GM21737 (cell line): ENCODE results near the gene GNG8.

Experiments used
- ATAC-seq: cut with Tn5 transposase; IDR thresholded peaks from one replicate; pipeline ENCODE4 v1.9.1; 2021; ENCODE audit warnings: mild to moderate bottlenecking, moderate library complexity; ENCODE audit not compliant: unreplicated experiment

The GNG8 gene

DNA sequence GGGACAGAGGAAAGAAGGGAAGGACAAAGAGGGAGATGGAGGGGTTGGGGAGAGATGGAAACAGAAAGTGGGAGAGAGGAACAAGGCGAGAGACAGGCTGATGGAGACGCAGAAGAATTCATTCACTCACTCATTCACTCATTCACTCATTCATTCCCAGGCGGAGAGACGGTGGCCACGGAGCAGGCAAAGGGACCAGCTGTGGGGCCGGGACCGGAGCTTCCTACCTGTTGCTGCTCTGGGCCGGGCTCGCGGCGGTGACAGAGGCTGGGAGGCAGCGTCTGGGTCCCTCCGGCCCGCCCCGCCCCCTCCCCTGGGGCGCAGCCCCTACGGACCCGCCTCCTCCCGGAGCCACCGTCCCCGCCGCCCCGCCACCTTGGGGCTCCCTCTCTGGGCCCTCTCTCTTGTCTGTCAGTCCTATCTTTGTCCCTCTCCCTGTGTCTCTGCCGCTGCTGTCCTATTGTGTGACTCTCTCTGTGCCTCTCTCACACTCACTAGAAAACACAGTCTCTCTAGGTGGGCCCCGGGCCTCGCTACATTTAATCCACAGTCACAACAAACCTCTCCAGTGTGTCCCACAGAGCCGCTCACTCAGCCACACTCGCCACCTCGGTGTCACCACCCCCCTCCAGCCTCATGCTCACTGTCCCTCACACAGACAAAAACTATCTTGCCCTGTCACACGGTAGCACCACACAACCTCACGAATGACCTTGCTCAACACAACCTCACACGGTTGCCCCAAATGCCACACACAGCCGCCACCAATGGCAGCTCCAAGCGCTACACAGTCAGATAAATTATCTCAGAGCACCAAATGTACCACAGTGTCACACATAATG lies at the start of gene GNG8:
Gene GNG8 (minus strand): TSS at position 283 of the 842 bp plus-strand sequence. CDS start 1,520 bp downstream, outside the sequence.
- no peak for ATAC-seq

DNA sequence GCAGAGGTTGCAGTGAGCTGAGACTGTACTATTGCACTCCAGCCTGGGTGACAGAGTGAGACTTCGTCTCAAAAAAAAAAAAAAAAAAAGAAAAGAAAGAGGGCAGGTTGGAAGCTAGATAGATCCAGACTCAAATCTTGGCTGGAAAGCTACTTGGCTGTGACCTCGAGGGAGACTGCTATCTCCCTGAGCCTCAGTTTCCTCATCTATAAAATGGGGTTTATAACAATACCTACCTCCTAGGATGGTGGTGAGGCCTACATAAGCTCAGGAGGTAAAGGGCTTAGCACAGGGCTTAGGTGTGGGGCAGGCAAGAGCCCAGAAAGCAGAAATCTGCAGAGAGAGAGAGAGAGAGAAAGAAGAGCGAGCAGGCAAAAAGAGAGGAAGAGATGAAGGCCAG lies 49.2 kb upstream of the GNG8 start:
- ATAC-seq: no peak

GRCh38 chr19:46678110-46678732 lies 42.2 kb upstream of the GNG8 start:
- ATAC-seq: no peak

- no peak for ATAC-seq
These were observed 38.6 kb upstream of the GNG8 start for GRCh38 chr19:46674416-46675178.

GRCh38 chr19:46670813-46671212 lies 34.8 kb upstream of the GNG8 start:
- no peak for ATAC-seq

GRCh38 chr19:46668662-46669061 lies 32.7 kb upstream of the GNG8 start:
- ATAC-seq: no peak

DNA sequence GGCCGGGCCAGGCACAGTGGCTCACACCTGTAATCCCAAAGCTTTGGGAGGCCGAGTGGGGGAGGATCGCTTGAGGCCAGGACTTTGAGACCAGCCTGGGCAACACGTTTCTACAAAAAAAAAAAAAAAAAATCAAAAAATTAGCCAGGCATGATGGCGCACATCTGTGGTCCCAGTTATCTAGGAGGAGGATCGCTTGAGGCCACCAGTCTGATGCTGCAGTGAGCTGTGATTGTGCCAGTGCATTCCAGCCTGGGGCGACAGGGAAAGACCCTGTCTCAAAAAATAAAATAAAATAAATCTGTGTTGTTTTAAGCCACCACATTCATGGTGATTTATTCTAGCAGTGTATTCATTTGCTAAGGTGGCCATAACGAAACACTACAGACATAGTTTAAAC lies 29.1 kb upstream of the GNG8 start:
- no peak for ATAC-seq

- ATAC-seq: no peak
These were observed 26.0 kb upstream of the GNG8 start for GRCh38 chr19:46661735-46662592.

- ATAC-seq: peak; percentile 86
These were observed 25.2 kb upstream of the GNG8 start, which contains the start of gene DACT3 for GRCh38 chr19:46661020-46661731. Gene DACT3, minus strand, starts transcription at chr19:46661182. Its CDS starts 118 bp downstream, at chr19:46661064.

- peak; percentile 1 for ATAC-seq
These were observed 24.6 kb upstream of the GNG8 start for GRCh38 chr19:46660551-46661019.

DNA sequence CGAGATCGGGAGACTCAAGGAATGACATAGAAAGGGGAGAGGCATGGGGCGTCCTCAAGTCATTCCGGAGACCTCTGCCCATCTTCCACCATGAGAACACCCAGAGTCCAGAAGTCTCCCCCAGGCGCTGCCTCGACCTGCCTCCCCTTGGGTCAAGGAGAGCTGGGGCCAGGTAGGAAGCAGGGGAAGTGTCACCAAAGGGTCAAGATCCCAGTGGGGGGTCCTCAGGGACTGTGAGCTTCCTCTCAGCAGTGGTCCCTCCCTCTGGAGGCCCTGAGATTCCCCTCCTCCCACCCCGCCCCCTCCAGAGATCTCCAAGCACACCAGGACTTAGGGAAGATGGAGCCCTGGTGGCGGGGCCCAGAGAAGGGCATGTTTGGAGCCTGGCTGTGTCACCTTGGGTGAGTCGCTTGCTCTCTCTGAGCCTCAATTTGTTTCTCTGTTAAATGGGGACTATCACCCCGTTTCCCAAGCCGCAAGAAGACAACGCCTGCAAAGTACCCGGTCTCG lies 24.1 kb upstream of the GNG8 start:
- no peak for ATAC-seq

GRCh38 chr19:46659151-46660007 lies 23.4 kb upstream of the GNG8 start:
- ATAC-seq: no peak

GRCh38 chr19:46656541-46656940 lies 20.5 kb upstream of the GNG8 start:
- no peak for ATAC-seq

DNA sequence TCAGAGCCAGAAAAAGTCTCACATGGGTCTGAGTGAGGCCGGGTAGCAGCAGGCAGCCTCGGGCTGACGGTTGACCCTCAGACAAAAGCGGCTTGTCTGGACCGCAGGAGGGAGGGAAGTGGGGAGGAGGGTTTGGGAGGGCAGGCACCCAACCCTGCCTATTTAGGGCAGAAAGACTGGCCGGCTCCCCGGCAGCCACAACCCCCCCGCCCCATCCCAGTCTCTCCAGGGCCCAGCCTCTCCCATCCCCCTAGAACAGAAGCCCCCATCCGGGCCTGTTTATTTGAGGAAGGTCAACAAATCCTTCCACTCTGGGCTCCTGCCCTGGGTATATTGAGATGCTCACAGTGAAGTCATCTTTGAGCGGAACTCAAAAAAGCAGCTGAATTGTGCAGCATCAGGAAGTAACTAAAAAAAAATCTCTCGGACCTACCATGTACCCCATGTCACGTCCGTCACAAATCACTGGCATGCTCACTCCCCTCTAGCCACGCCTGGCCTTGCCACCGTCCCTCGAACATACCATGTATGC lies 18.7 kb upstream of the GNG8 start:
- ATAC-seq: no peak

DNA sequence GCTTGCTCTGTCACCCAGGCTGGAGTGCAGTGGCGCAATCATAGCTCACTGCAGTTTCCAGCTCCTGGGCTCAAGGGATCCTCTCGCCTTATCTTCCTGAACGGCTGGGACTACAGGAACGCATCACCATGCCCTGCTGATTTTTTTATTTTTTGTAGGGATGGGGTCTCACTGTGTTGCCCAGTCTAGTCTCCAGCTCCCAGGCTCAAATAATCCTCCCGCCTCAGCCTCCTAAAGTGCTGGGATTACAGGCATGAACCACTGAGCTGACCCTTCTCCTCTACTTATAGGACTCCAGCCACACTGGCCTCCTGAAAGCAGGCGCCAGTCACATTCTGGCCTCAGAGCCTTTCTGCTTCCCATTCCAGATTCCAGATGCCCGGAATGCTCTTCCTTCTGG lies 14.4 kb upstream of the GNG8 start:
- ATAC-seq: no peak

GRCh38 chr19:46648961-46649960 lies 13.3 kb upstream of the GNG8 start:
- ATAC-seq: no peak
